ENCODE measurements around the gene SHANK1. TPM values are rescaled to one million over a fixed set of nuclear protein-coding genes. Genes with fewer than 3 reads are reported as not detected.

SHANK1 gene
- total and polyA plus RNA-seq, 2 of the 4 experiments (the other 2 are of a cell fraction), result 6.1 to 6.7 TPM

DNA sequence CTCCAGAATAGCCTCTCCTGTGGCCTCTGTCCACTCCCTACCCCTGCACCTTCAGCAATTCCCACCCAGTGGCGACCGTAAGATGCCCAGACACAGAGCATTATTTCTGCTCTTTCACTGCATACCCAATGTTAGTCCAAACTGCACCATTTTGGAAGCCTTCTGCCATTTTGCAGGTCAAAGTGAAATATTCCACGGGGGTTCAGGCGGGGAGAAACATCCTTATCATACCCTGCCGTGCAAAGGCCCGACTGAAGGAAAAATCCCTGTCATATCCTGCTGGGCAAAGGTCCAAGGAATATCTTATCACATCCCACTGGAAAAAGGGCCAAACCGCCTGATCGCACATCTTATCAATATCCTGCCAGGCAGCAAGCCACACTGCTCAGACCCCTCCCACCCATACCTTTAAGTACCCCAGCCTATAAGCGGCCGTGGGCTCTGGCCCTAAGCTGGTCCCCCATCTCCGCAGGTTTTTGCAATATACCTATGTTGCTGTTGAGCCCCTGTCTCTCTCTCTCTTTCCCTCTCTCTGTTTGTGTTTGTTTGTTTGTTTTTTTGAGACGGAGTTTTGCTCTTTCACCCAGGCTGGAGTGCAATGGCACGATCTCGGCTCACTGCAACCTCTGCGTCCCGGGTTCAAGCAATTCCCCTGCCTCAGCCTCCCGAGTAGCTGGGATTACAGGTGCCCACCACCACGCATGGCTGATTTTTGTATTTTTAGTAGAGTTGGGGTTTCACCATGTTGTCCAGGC is 21.8 kb upstream of the SHANK1 start:
- Histone ChIP-seq H2BK15ac (ENCODE audit: low read depth, low read length) (no peak overlapping the region), H4K91ac (ENCODE audit: insufficient read depth, low read depth, low read length) (no peak overlapping the region), H3K79me1 (ENCODE audit: low read depth in 1 of 2, low read length in 2 of 2) (no peaks in the 10 kb centered on the region), H3K4me2 (ENCODE audit: low read depth, low read length) (no peak overlapping the region), H3K9me3 (ENCODE audit: control insufficient read depth, insufficient read depth, low read length) (no peaks in the 10 kb centered on the region), H3K23ac (ENCODE audit: low read depth, low read length) (no peak overlapping the region), H4K20me1 (ENCODE audit: insufficient read depth, low read length) (no peaks in the 10 kb centered on the region), H3K14ac (replicated peaks; ENCODE audit: low read depth, low read length) (no peak overlapping the region), H3K9ac (ENCODE audit: low read depth, low read length) (no peak overlapping the region), H3K36me3 (ENCODE audit: control insufficient read depth, insufficient read depth, low read length) (no peaks in the 10 kb centered on the region), H3K4ac (ENCODE audit: low read depth, low read length) (no peak overlapping the region), H3K18ac (ENCODE audit: low read depth, low read length) (no peak overlapping the region), H2BK20ac (ENCODE audit: low read depth, low read length) (no peak overlapping the region), H2AFZ (replicated peaks; ENCODE audit: low read length, poor library complexity) (no peak overlapping the region), H3K56ac (ENCODE audit: extremely low read depth, insufficient read depth, low read length) (no peak overlapping the region), H3K4me3 (ENCODE audit: insufficient read depth, low read depth, low read length) (no peak overlapping the region), H2BK120ac (ENCODE audit: low read depth, low read length) (no peak overlapping the region), H4K5ac (ENCODE audit: low read depth, low read length) (no peak overlapping the region), H2BK5ac (ENCODE audit: low read depth, low read length, poor library complexity, severe bottlenecking) (no peak overlapping the region), H3K9me1 (ENCODE audit: insufficient read depth, low read length) (no peaks in the 10 kb centered on the region), H3K4me1 (ENCODE audit: control insufficient read depth, insufficient read depth, low read length) (no peaks in the 10 kb centered on the region), H3K27ac (ENCODE audit: insufficient read depth, low read length) (no peak overlapping the region), H3K27me3 (ENCODE audit: control insufficient read depth, insufficient read depth, low read length) (peaks cover 16% of the 10 kb centered on the region), H4K8ac (ENCODE audit: low read depth in 2 of 2, low read length in 2 of 2) (no peak overlapping the region), H2AK9ac (replicated peaks; ENCODE audit: low read depth, low read length, poor library complexity) (no peak overlapping the region), H2AK5ac (ENCODE audit: low read depth, low read length) (no peak overlapping the region)
- DNase-seq, result no peak
- POLR2A ChIA-PET (ENCODE audit: unreplicated experiment), result no interaction called here
- intact Hi-C loops (cut with micrococcal nuclease), result no loop called here
- TF ChIP-seq BHLHE40 (IDR thresholded peaks at IDR 0.05; ENCODE audit: low read depth, low read length) (no peak), RAD21 (IDR thresholded peaks at IDR 0.05; ENCODE audit: low read length) (no peak), NFE2L2 (IDR thresholded peaks at IDR 0.05; ENCODE audit: low read depth, low read length) (no peak), MXI1 (IDR thresholded peaks at IDR 0.05; ENCODE audit: borderline replicate concordance, low read depth, low read length) (no peak), CEBPB (IDR thresholded peaks at IDR 0.05; ENCODE audit: low read depth, low read length) (no peak), RCOR1 (IDR thresholded peaks at IDR 0.05; ENCODE audit: insufficient replicate concordance, low read length) (no peak), CHD1 (IDR thresholded peaks at IDR 0.05; ENCODE audit: low read depth, low read length) (no peak), USF2 (IDR thresholded peaks at IDR 0.05; ENCODE audit: low read depth, low read length) (no peak), RFX5 (IDR thresholded peaks at IDR 0.05; ENCODE audit: low read depth, low read length) (no peak), MAFK (IDR thresholded peaks at IDR 0.05; ENCODE audit: low read depth, low read length) (no peak), FOS (IDR thresholded peaks at IDR 0.05; ENCODE audit: low read depth, low read length) (no peak), POLR2A (IDR thresholded peaks at IDR 0.05; ENCODE audit: low read depth, low read length) (no peak)
- TF ChIP-seq, protein P1, sequence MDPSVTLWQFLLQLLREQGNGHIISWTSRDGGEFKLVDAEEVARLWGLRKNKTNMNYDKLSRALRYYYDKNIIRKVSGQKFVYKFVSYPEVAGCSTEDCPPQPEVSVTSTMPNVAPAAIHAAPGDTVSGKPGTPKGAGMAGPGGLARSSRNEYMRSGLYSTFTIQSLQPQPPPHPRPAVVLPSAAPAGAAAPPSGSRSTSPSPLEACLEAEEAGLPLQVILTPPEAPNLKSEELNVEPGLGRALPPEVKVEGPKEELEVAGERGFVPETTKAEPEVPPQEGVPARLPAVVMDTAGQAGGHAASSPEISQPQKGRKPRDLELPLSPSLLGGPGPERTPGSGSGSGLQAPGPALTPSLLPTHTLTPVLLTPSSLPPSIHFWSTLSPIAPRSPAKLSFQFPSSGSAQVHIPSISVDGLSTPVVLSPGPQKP (IDR thresholded peaks at IDR 0.05; ENCODE audit: borderline replicate concordance, low read depth, low read length), result no peak
- TF ChIP-seq, protein P2, sequence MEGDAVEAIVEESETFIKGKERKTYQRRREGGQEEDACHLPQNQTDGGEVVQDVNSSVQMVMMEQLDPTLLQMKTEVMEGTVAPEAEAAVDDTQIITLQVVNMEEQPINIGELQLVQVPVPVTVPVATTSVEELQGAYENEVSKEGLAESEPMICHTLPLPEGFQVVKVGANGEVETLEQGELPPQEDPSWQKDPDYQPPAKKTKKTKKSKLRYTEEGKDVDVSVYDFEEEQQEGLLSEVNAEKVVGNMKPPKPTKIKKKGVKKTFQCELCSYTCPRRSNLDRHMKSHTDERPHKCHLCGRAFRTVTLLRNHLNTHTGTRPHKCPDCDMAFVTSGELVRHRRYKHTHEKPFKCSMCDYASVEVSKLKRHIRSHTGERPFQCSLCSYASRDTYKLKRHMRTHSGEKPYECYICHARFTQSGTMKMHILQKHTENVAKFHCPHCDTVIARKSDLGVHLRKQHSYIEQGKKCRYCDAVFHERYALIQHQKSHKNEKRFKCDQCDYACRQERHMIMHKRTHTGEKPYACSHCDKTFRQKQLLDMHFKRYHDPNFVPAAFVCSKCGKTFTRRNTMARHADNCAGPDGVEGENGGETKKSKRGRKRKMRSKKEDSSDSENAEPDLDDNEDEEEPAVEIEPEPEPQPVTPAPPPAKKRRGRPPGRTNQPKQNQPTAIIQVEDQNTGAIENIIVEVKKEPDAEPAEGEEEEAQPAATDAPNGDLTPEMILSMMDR (conservative IDR thresholded peaks at IDR 0.05; ENCODE audit: low read depth, low read length), result no peak
- CTCF ChIA-PET, result no interaction called here
- no TSS peak for BruUV-seq (replicated peaks)
- WGBS, 2 experiments (ENCODE audit: extremely low coverage in 2 of 2, insufficient read length in 1 of 2), result 71% methylated on average over 4 of the region's 18 CpGs; no CpG with 5 or more reads in 1 of the 2 experiments
- dilution Hi-C loops (cut with HindIII; ENCODE audit: low sequenced_read_pairs, unreplicated experiment), result no loop called here
- in situ Hi-C loops (cut with MboI; ENCODE audit: low sequenced_read_pairs), result no loop called here
- no peak for ATAC-seq (ENCODE audit: low read depth)
